Glomerular endothelial cell (primary cell): ENCODE measurements around the gene CNIH2. TPM values are rescaled to one million over a fixed set of nuclear protein-coding genes. Genes with fewer than 3 reads are reported as not detected.
"Not testable (repeated sequence)": the region's sequence is repeated elsewhere in the genome, so short reads cannot be mapped to it uniquely, and the experiment has no call there.

ENCODE experiments used
- DNase-seq: peaks from one replicate; pipeline ENCODE4 v3.0.0-alpha.2; 2011; ENCODE audit warnings: low read depth, low spot score; ENCODE audit errors: extremely low read depth
- total RNA-seq: library from RNA; depleted of rRNA; stranded (reverse); fragments of >200 nt; gene quantifications from 2 replicates; pipeline ENCODE4 v1.2.3, GENCODE V29; 2015

Gene CNIH2
- total RNA-seq, 1 donor from 2014 or later: not detected

GRCh38 chr11:66313321-66314185 lies 35.6 kb downstream of the CNIH2 start:
- no peak for DNase-seq

- no peak for DNase-seq
Observed at GRCh38 chr11:66314186-66314501, 36.2 kb downstream of the CNIH2 start.

- no peak for DNase-seq
Observed at GRCh38 chr11:66314561-66315497, 36.9 kb downstream of the CNIH2 start.

GRCh38 chr11:66315498-66315885 lies 37.5 kb downstream of the CNIH2 start:
- DNase-seq: no peak

- DNase-seq: no peak
Observed at GRCh38 chr11:66315921-66316811, 38.2 kb downstream of the CNIH2 start.

GRCh38 chr11:66316849-66317251 lies 38.9 kb downstream of the CNIH2 start, which contains the start of gene CD248:
CD248 (minus strand) TSS chr11:66317044; CDS start chr11:66317027, 17 bp downstream.
- no peak for DNase-seq

GRCh38 chr11:66317322-66317722 lies 39.3 kb downstream of the CNIH2 start:
- no peak for DNase-seq

GRCh38 chr11:66317723-66318599 lies 40.0 kb downstream of the CNIH2 start:
- no peak for DNase-seq

GRCh38 chr11:66318600-66318970 lies 40.6 kb downstream of the CNIH2 start:
- DNase-seq: no peak

- not testable (repeated sequence) for DNase-seq
Observed at GRCh38 chr11:66320289-66320688, 42.3 kb downstream of the CNIH2 start.

GRCh38 chr11:66320748-66321147 lies 42.8 kb downstream of the CNIH2 start:
- not testable (repeated sequence) for DNase-seq

GRCh38 chr11:66321606-66322005 lies 43.6 kb downstream of the CNIH2 start:
- no peak for DNase-seq

GRCh38 chr11:66322732-66323427 lies 44.9 kb downstream of the CNIH2 start:
- no peak for DNase-seq

- no peak for DNase-seq
Observed at GRCh38 chr11:66323684-66324083, 45.7 kb downstream of the CNIH2 start.

GRCh38 chr11:66324664-66325063 lies 46.7 kb downstream of the CNIH2 start:
- DNase-seq: no peak

- no peak for DNase-seq
Observed at GRCh38 chr11:66325263-66325671, 47.3 kb downstream of the CNIH2 start.

- no peak for DNase-seq
Observed at GRCh38 chr11:66326261-66327111, 48.5 kb downstream of the CNIH2 start.
